Vagina (tissue), 2 donors: Measurements from ENCODE around the gene EEF1A2.

Experiments
- POLR2A ChIP-seq, 2 donors: fragments of 450-650 bp; IDR thresholded peaks; one replicate each; pipeline ENCODE4 v1.6.1; 2017; ENCODE audit warnings: antibody characterized with exemption in 2 of 2, mild to moderate bottlenecking in 2 of 2, moderate library complexity in 2 of 2
- TF ChIP-seq, protein P1 (sequence below), 3 experiments: fragments of 450-650 bp in 2 of 3; fragments of 200-600 bp in 1 of 3; sonication (generic) in 1 of 3; IDR thresholded peaks; one replicate each; pipeline ENCODE4 v1.5.1; 2017 to 2019; ENCODE audit warnings: antibody characterized with exemption in 3 of 3, mild to moderate bottlenecking in 2 of 3, moderate library complexity in 2 of 3

- TF ChIP-seq, protein P1, sequence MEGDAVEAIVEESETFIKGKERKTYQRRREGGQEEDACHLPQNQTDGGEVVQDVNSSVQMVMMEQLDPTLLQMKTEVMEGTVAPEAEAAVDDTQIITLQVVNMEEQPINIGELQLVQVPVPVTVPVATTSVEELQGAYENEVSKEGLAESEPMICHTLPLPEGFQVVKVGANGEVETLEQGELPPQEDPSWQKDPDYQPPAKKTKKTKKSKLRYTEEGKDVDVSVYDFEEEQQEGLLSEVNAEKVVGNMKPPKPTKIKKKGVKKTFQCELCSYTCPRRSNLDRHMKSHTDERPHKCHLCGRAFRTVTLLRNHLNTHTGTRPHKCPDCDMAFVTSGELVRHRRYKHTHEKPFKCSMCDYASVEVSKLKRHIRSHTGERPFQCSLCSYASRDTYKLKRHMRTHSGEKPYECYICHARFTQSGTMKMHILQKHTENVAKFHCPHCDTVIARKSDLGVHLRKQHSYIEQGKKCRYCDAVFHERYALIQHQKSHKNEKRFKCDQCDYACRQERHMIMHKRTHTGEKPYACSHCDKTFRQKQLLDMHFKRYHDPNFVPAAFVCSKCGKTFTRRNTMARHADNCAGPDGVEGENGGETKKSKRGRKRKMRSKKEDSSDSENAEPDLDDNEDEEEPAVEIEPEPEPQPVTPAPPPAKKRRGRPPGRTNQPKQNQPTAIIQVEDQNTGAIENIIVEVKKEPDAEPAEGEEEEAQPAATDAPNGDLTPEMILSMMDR (IDR thresholded peaks at IDR 0.05): no peak
- no peak for TF ChIP-seq POLR2A (IDR thresholded peaks at IDR 0.05)
Measured at GRCh38 chr20:63469713-63470101, 29.2 kb downstream of the EEF1A2 start.
